ENCODE data around the gene SORL1-AS1.

SORL1-AS1 gene

GRCh38 chr11:121451986-121452608 lies 670 bp downstream of the SORL1-AS1 start, which contains the start of gene SORL1:
Gene SORL1, plus strand, starts transcription at chr11:121452314. Its CDS starts 18 bp downstream, at chr11:121452332.
- peak; percentile 88 for DNase-seq (ENCODE audit: low spot score)

- peak; percentile 84 for DNase-seq (ENCODE audit: low spot score)
These were observed 1.4 kb downstream of the SORL1-AS1 start for GRCh38 chr11:121451178-121451985.

- no peak for DNase-seq (ENCODE audit: low spot score)
These were observed 2.4 kb downstream of the SORL1-AS1 start for GRCh38 chr11:121450401-121450800.

GRCh38 chr11:121449626-121450025 lies 3.1 kb downstream of the SORL1-AS1 start:
- no peak for DNase-seq (ENCODE audit: low spot score)

- no peak for DNase-seq (ENCODE audit: low spot score)
These were observed 3.6 kb downstream of the SORL1-AS1 start for GRCh38 chr11:121449123-121449522.

GRCh38 chr11:121448431-121448941 lies 4.3 kb downstream of the SORL1-AS1 start:
- DNase-seq (ENCODE audit: low spot score), result no peak

- DNase-seq (ENCODE audit: low spot score), result no peak
These were observed 4.8 kb downstream of the SORL1-AS1 start for GRCh38 chr11:121448011-121448410.

- peak; percentile 24 for DNase-seq (ENCODE audit: low spot score)
These were observed 6.0 kb downstream of the SORL1-AS1 start for GRCh38 chr11:121446752-121447156.

GRCh38 chr11:121445071-121445768 lies 7.5 kb downstream of the SORL1-AS1 start:
- no peak for DNase-seq (ENCODE audit: low spot score)

GRCh38 chr11:121444526-121444925 lies 8.2 kb downstream of the SORL1-AS1 start:
- no peak for DNase-seq (ENCODE audit: low spot score)

- no peak for DNase-seq (ENCODE audit: low spot score)
These were observed 9.0 kb downstream of the SORL1-AS1 start for GRCh38 chr11:121443688-121444275.

GRCh38 chr11:121441521-121441920 lies 11.2 kb downstream of the SORL1-AS1 start:
- DNase-seq (ENCODE audit: low spot score), result no peak

GRCh38 chr11:121439759-121440158 lies 13.0 kb downstream of the SORL1-AS1 start:
- DNase-seq (ENCODE audit: low spot score), result no peak

GRCh38 chr11:121439337-121439736 lies 13.4 kb downstream of the SORL1-AS1 start:
- DNase-seq (ENCODE audit: low spot score), result no peak

- no peak for DNase-seq (ENCODE audit: low spot score)
These were observed 15.1 kb downstream of the SORL1-AS1 start for GRCh38 chr11:121437686-121438078.

GRCh38 chr11:121437018-121437685 lies 15.6 kb downstream of the SORL1-AS1 start:
- no peak for DNase-seq (ENCODE audit: low spot score)

- no peak for DNase-seq (ENCODE audit: low spot score)
These were observed 16.9 kb downstream of the SORL1-AS1 start for GRCh38 chr11:121435551-121436511.

GRCh38 chr11:121435132-121435531 lies 17.6 kb downstream of the SORL1-AS1 start:
- no peak for DNase-seq (ENCODE audit: low spot score)

- DNase-seq (ENCODE audit: low spot score), result no peak
These were observed 20.8 kb downstream of the SORL1-AS1 start for GRCh38 chr11:121431820-121432526.

Data from HT-29 (cell line).